Measurements from ENCODE around the gene CGRRF1. TPM values are rescaled to one million over a fixed set of nuclear protein-coding genes. Genes with fewer than 3 reads are reported as not detected.

CGRRF1 gene
- total and polyA plus RNA-seq, 2 of the 13 experiments (the other 11 are each of a cell fraction or from before 2014, with no cell fraction given) = 16.8 to 18.2 TPM

DNA sequence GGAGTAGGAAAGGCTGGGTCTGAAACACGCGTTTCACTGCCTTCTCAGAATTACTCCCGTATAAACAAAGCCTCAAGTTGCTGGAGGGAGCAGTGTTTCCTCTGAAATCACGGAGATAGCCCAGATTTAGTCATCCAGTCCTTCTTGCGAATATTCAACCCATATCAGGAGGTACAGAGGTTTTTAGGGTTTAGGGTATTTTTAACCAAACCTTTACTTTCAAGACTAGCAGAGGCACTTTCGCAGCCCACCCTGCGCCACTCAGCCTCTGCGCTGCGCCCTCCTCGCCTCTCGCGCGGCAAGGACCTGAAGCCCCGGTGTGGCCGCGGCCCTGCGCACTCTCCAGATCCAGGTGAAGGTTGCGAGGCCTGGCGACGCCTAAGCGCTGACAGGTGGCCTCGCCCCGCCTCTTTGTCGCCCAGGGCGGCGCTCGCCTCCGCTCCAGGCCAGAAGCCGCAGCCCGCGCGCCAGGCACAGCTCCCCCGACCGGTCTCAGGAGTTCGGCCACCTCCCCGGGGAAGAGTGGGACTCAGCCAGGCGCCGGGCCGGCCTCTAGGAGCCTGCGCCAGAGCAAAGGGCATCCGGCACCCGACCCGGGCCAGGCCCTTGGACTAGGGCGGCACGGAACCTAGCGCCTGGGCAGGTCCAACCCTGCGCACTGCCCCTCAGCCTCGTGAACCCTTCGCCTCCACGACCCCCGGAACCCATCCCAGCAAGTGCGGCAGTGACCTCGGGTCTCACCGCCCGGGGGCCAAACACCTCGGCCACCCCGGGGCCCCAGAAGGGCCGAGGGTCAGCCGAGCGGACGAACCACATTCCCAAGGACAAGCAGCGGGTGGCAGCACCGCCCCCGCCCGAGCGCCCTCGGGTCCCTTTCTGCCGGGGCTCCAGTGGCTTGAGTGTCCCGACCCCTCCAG, 55.4 kb downstream of the CGRRF1 start:
- intact Hi-C loops (cut with micrococcal nuclease; ENCODE audit: unreplicated experiment) (loop anchor here (1.0 to 10.0 kb wide), 5 partner anchors 87 to 340 kb away; partner anchors contain the start of gene GCH1), in situ Hi-C loops (cut with HindIII; ENCODE audit: extremely low pct_ligation_motif_present, low pct_unique_long_range_greater_than_20kb) (loop anchor here (5.0 to 10.0 kb wide), 4 partner anchors 87 to 240 kb away; no protein-coding TSS in a partner anchor)
- Histone ChIP-seq H3K4me2 (ENCODE audit: low read depth, low read length) (peak overlapping the region; percentile 94), H3K9ac (ENCODE audit: insufficient read depth, low read depth, low read length) (peak overlapping the region; percentile 96), H3K27ac (ENCODE audit: extremely low read length, insufficient read depth, low read length) (peak overlapping the region; percentile 97), H3K79me2 (ENCODE audit: insufficient read depth, low read length) (peaks cover 34% of the 10 kb centered on the region), H4K20me1 (ENCODE audit: insufficient read depth, low read length) (peaks cover 18% of the 10 kb centered on the region), H3K9me3 (ENCODE audit: low read length) (no peaks in the 10 kb centered on the region), H3K4me3 (replicated peaks in 1 of 3; ENCODE audit: insufficient read depth in 1 of 3, low read depth in 2 of 3, low read length in 3 of 3) (peak overlapping the region; percentile 73 to 93 (median 89)), H2AFZ (ENCODE audit: low read length) (no peak overlapping the region), H3K4me1 (ENCODE audit: insufficient read depth, low read length) (peaks cover 22% of the 10 kb centered on the region), H3K36me3 (replicated peaks in 1 of 2; ENCODE audit: control insufficient read depth in 1 of 2, insufficient read depth in 2 of 2, low read length in 2 of 2) (peaks cover 0 to 7% of the 10 kb centered on the region in 2 experiments; a peak in 2 of 5 replicates), H3K27me3 (ENCODE audit: control insufficient read depth in 1 of 2, insufficient read depth in 2 of 2, low read length in 2 of 2) (no peaks in the 10 kb centered on the region)
- peak; percentile 69 for DNase-seq (ENCODE audit: low spot score)
- 2% methylated on average over 19 of the region's 69 CpGs for WGBS (ENCODE audit: low lambda C conversion rate)
- BruUV-seq (replicated peaks) = TSS peak; percentile 84
- FAIRE-seq = no peak
- ChIA-PET POLR2A (interaction anchor here (0.6 to 4.5 kb wide), 34 partner anchors 8 to 273 kb away, joined by 3 to 35 read pairs (median 4); partner anchors contain the start of gene CGRRF1), CTCF (ENCODE audit: low intra/inter-chr PET ratio, low total read pairs) (interaction anchor here (1.4 to 5.1 kb wide), 5 partner anchors 126 to 241 kb away, joined by 3 to 39 read pairs (median 11); no protein-coding TSS in a partner anchor)
- ATAC-seq = peak; percentile 82
- TF ChIP-seq CREM (IDR thresholded peaks at IDR 0.05) (0 out of 2 replicates have a peak, but pooled peaks have one; percentile 30), CREM (CRISPR knock-in tag; IDR thresholded peaks at IDR 0.05) (no peak), ZNF350 (CRISPR knock-in tag; IDR thresholded peaks at IDR 0.05; ENCODE audit: borderline replicate concordance, low read depth) (peak; percentile 71; the same call in 1 of the 2 replicates), MEIS1 (CRISPR knock-in tag; IDR thresholded peaks at IDR 0.05; ENCODE audit: borderline replicate concordance) (peak; percentile 51; the same call in 1 of the 2 replicates), ZXDC (CRISPR knock-in tag; IDR thresholded peaks at IDR 0.05) (no peak), ATRX (CRISPR knock-in tag; IDR thresholded peaks at IDR 0.05; ENCODE audit: borderline replicate concordance) (no peak), CEBPB (IDR thresholded peaks at IDR 0.05; ENCODE audit: borderline replicate concordance, low read depth, low read length) (no peak), ZBTB7B (CRISPR knock-in tag; IDR thresholded peaks at IDR 0.05) (peak; percentile 97), SMC3 (IDR thresholded peaks at IDR 0.05; ENCODE audit: low read length) (no peak), ZNF724P (CRISPR knock-in tag; IDR thresholded peaks at IDR 0.05; ENCODE audit: borderline replicate concordance) (no peak), FOSL2 (CRISPR knock-in tag; IDR thresholded peaks at IDR 0.05) (peak; percentile 4; the same call in 1 of the 2 replicates), ZFP36L1 (CRISPR knock-in tag; IDR thresholded peaks at IDR 0.05) (peak; percentile 69; the same call in 1 of the 2 replicates), SNRNP70 (IDR thresholded peaks at IDR 0.05; ENCODE audit: low read depth, low read length) (no peak)
- TF ChIP-seq, protein P1, sequence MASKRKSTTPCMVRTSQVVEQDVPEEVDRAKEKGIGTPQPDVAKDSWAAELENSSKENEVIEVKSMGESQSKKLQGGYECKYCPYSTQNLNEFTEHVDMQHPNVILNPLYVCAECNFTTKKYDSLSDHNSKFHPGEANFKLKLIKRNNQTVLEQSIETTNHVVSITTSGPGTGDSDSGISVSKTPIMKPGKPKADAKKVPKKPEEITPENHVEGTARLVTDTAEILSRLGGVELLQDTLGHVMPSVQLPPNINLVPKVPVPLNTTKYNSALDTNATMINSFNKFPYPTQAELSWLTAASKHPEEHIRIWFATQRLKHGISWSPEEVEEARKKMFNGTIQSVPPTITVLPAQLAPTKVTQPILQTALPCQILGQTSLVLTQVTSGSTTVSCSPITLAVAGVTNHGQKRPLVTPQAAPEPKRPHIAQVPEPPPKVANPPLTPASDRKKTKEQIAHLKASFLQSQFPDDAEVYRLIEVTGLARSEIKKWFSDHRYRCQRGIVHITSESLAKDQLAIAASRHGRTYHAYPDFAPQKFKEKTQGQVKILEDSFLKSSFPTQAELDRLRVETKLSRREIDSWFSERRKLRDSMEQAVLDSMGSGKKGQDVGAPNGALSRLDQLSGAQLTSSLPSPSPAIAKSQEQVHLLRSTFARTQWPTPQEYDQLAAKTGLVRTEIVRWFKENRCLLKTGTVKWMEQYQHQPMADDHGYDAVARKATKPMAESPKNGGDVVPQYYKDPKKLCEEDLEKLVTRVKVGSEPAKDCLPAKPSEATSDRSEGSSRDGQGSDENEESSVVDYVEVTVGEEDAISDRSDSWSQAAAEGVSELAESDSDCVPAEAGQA (IDR thresholded peaks at IDR 0.05; ENCODE audit: low read depth) = no peak
- TF ChIP-seq, protein P1 (CRISPR knock-in tag; IDR thresholded peaks at IDR 0.05; ENCODE audit: borderline replicate concordance) = peak; percentile 28

All from HepG2 (cell line).